HCT116 (cell line): Measurements from ENCODE around the gene LIX1. TPM values are rescaled to one million over a fixed set of nuclear protein-coding genes. Genes with fewer than 3 reads are reported as not detected.
A peak's percentile ranks its signal among the peaks of the same experiment; 100 is the strongest.

Source experiments
- ATAC-seq: fragments of 200-7000 bp; cut with Tn5 transposase; 2 replicates; pipeline ENCODE4 v1.9.1; 2020; ENCODE audit warnings: mild to moderate bottlenecking, moderate library complexity
- BruUV-seq: library from RNA; stranded (reverse); fragments of 400-500 nt; replicated peaks from 2 replicates; lab custom pipeline; 2021; lab: Mats Ljungman, UMichigan
- CTCF ChIA-PET: fragments of 300-600 bp; sonication (Branson Sonifier 250); formaldehyde crosslinking; loops from one replicate; lab custom pipeline; 2021; ENCODE audit warnings: antibody characterized with exemption; lab: Charles Lee
- POLR2A ChIA-PET: fragments of 300-600, 350-600 bp; sonication (Branson Sonifier 250); formaldehyde crosslinking; loops from one replicate; lab custom pipeline; 2021; ENCODE audit warnings: antibody characterized with exemption; lab: Charles Lee
- RAD21 ChIA-PET, 2 experiments: fragments of 300-600 bp; sonication (Branson Sonifier 250); formaldehyde crosslinking; loops; one replicate each; lab custom pipeline; 2023; ENCODE audit warnings: low total read pairs in 2 of 2; ENCODE audit not compliant: uncharacterized antibody in 2 of 2, unreplicated experiment in 2 of 2, low non-redundant PET in 1 of 2; lab: Charles Lee
- DNase-seq: peaks from one replicate; pipeline ENCODE4 v3.0.0-alpha.2; 2010; ENCODE audit warnings: low read depth, low spot score
- H2AFZ ChIP-seq: fragments of 200-600 bp; shearing (Covaris generic), sonication (generic); 2 replicates; pipeline ENCODE4 v1.6.1; 2017; ENCODE audit warnings: low read depth, mixed run types, mixed read lengths, antibody characterized with exemption, low read length; ENCODE audit not compliant: poor library complexity, severe bottlenecking
- H3K27ac ChIP-seq: 2 replicates; pipeline ENCODE4 v1.5.1; 2012; ENCODE audit warnings: low read depth, low read length
- H3K27me3 ChIP-seq: fragments of 200-600 bp; sonication (generic); 2 replicates; pipeline ENCODE4 v1.6.1; 2016; ENCODE audit warnings: mixed run types, low read length, mixed read lengths; ENCODE audit not compliant: insufficient read depth
- H3K36me3 ChIP-seq, 2 experiments: fragments of 200-500 bp in 1 of 2; fragments of 200-600 bp in 1 of 2; sonication (Bioruptor generic) in 1 of 2; sonication (generic) in 1 of 2; 2 replicates each; pipeline versions ENCODE4 v1.5.1 to v1.6.1; 2014 to 2016; ENCODE audit warnings: low read length in 2 of 2, inconsistent platforms in 1 of 2, mixed read lengths in 1 of 2, mixed run types in 1 of 2; ENCODE audit not compliant: insufficient read depth in 2 of 2, control insufficient read depth in 1 of 2
- H3K4me1 ChIP-seq, 2 experiments: fragments of 200-600 bp in 1 of 2; sonication (generic) in 1 of 2; 2 replicates each; pipeline versions ENCODE4 v1.5.1 to v1.6.1; 2012 to 2017; ENCODE audit warnings: low read length in 2 of 2, inconsistent platforms in 1 of 2, mild to moderate bottlenecking in 1 of 2, mixed read lengths in 1 of 2, mixed run types in 1 of 2, moderate library complexity in 1 of 2; ENCODE audit not compliant: insufficient read depth in 2 of 2, control insufficient read depth in 1 of 2
- H3K4me2 ChIP-seq: fragments of 200-600 bp; sonication (generic); 2 replicates; pipeline ENCODE4 v1.6.1; 2017; ENCODE audit warnings: mixed run types, low read length, mixed read lengths
- H3K4me3 ChIP-seq, 2 experiments: fragments of 200-600 bp in 1 of 2; sonication (generic) in 1 of 2; replicated peaks in 1 of 2; 2 replicates each; pipeline ENCODE4 v1.5.1; 2011 to 2016; ENCODE audit warnings: low read length in 2 of 2, control low read depth in 1 of 2, low read depth in 1 of 2, mild to moderate bottlenecking in 1 of 2, mixed read lengths in 1 of 2, mixed run types in 1 of 2
- H3K79me2 ChIP-seq: fragments of 200-600 bp; sonication (generic); 2 replicates; pipeline ENCODE4 v1.6.1; 2017; ENCODE audit warnings: mild to moderate bottlenecking, mixed run types, low read length, moderate library complexity, mixed read lengths; ENCODE audit not compliant: insufficient read depth
- H3K9ac ChIP-seq: fragments of 200-600 bp; sonication (generic); 2 replicates; pipeline ENCODE4 v1.6.1; 2016; ENCODE audit warnings: low read length, mixed read lengths
- H3K9me2 ChIP-seq: fragments of 200-600 bp; sonication (generic), shearing (Covaris generic); 2 replicates; pipeline ENCODE4 v1.6.1; 2017; ENCODE audit warnings: mixed run types, mild to moderate bottlenecking, moderate library complexity; ENCODE audit not compliant: insufficient read depth
- H3K9me3 ChIP-seq, 2 experiments: fragments of 200-500 bp in 1 of 2; fragments of 200-600 bp in 1 of 2; sonication (Bioruptor generic) in 1 of 2; sonication (generic) in 1 of 2; 2 replicates each; pipeline ENCODE4 v1.6.1; 2014 to 2017; ENCODE audit warnings: low read length in 2 of 2, mixed read lengths in 2 of 2, inconsistent platforms in 1 of 2, low read depth in 1 of 2, mild to moderate bottlenecking in 1 of 2, mixed run types in 1 of 2, moderate library complexity in 1 of 2; ENCODE audit not compliant: control insufficient read depth in 1 of 2, insufficient read depth in 1 of 2
- H4K20me1 ChIP-seq: fragments of 200-600 bp; sonication (generic), shearing (Covaris generic); 2 replicates; pipeline ENCODE4 v1.6.1; 2017; ENCODE audit warnings: mixed run types, mild to moderate bottlenecking, moderate library complexity; ENCODE audit not compliant: insufficient read depth
- CBX3 ChIP-seq: IDR thresholded peaks from 2 replicates; pipeline ENCODE4 v1.6.1; 2012; ENCODE audit warnings: low read depth
- CTCF ChIP-seq, 3 experiments: fragments of 200-600 bp in 1 of 3; sonication (generic) in 1 of 3; IDR thresholded peaks in 2 of 3; conservative IDR thresholded peaks in 1 of 3; 2 replicates each; pipeline ENCODE4 v1.5.1; 2012 to 2017; ENCODE audit warnings: low read depth in 2 of 3, low read length in 2 of 3, antibody characterized with exemption in 1 of 3, borderline replicate concordance in 1 of 3, control low read depth in 1 of 3, mild to moderate bottlenecking in 1 of 3, mixed read lengths in 1 of 3, mixed run types in 1 of 3, moderate library complexity in 1 of 3; ENCODE audit not compliant: insufficient read depth in 1 of 3
- EGR1 ChIP-seq: IDR thresholded peaks from 2 replicates; pipeline ENCODE4 v1.6.1; 2012; ENCODE audit warnings: low read depth
- ELF1 ChIP-seq: IDR thresholded peaks from 2 replicates; pipeline ENCODE4 v1.6.1; 2012; ENCODE audit warnings: low read depth, borderline replicate concordance
- EZH2phosphoT487 ChIP-seq: fragments of 200-600 bp; IDR thresholded peaks from 2 replicates; pipeline ENCODE4 v1.6.1; 2018; ENCODE audit warnings: antibody characterized with exemption, borderline replicate concordance
- POLR2A ChIP-seq: IDR thresholded peaks from 2 replicates; pipeline ENCODE4 v1.7.0; 2011; ENCODE audit warnings: borderline replicate concordance; ENCODE audit not compliant: insufficient read depth, insufficient read length; ENCODE audit errors: extremely low read depth
- RAD21 ChIP-seq: IDR thresholded peaks from 2 replicates; pipeline ENCODE4 v1.6.1; 2012; ENCODE audit warnings: low read depth, mild to moderate bottlenecking
- SRF ChIP-seq: IDR thresholded peaks from 2 replicates; pipeline ENCODE4 v1.6.1; 2012; ENCODE audit warnings: low read depth
- TCF7L2 ChIP-seq: IDR thresholded peaks from 2 replicates; pipeline ENCODE4 v1.7.0; 2011; ENCODE audit warnings: borderline replicate concordance, inconsistent platforms; ENCODE audit not compliant: insufficient read depth, insufficient read length; ENCODE audit errors: extremely low read depth
- YY1 ChIP-seq: IDR thresholded peaks from 2 replicates; pipeline ENCODE4 v1.6.1; 2011; ENCODE audit warnings: low read length, low read depth, moderate library complexity, mild to moderate bottlenecking; ENCODE audit not compliant: insufficient replicate concordance; ENCODE audit errors: extremely low read depth
- ZFX ChIP-seq: fragments of 450-650 bp; IDR thresholded peaks from 2 replicates; pipeline ENCODE4 v1.6.1; 2017
- intact Hi-C: fragments of 100-400 bp; cut with micrococcal nuclease; formaldehyde crosslinking; loops from 2 replicates; pipeline ENCODE4 v1.10.0; 2022
- total RNA-seq: library from RNA; stranded (reverse); gene quantifications from one replicate; pipeline ENCODE4 v1.2.1, GENCODE V29; 2021; ENCODE audit not compliant: unreplicated experiment

The LIX1 gene
- total RNA-seq, 1 experiment from 2014 or later: not detected

- H3K9me2 ChIP-seq: no peaks in the 10 kb centered on the region
- peak overlapping the region; percentile 75 for H3K27ac ChIP-seq
- H3K4me3 ChIP-seq: peak overlapping the region; percentile 96
- H3K9me3 ChIP-seq: no peaks in the 10 kb centered on the region
- TF ChIP-seq SRF (no peak), ZFX (no peak), RAD21 (no peak), YY1 (no peak), TCF7L2 (no peak), EGR1 (no peak), ELF1 (no peak), EZH2phosphoT487 (no peak), CBX3 (no peak), POLR2A (no peak), CTCF (IDR thresholded peaks at IDR 0.05 in 2 of 3, conservative IDR thresholded peaks at IDR 0.05 in 1 of 3; ENCODE audit: borderline replicate concordance in 1 of 3, insufficient read depth in 1 of 3, low read depth in 2 of 3, low read length in 2 of 3) (no peak)
- H4K20me1 ChIP-seq: peaks cover 4% of the 10 kb centered on the region; the same call in 1 of the 2 replicates
- peaks cover 6 to 18% of the 10 kb centered on the region in 2 experiments for H3K4me1 ChIP-seq
- peaks cover 40% of the 10 kb centered on the region for H3K79me2 ChIP-seq
- BruUV-seq: TSS peak; percentile 88
- peak overlapping the region; percentile 96 for H2AFZ ChIP-seq
- peak overlapping the region; percentile 83 for H3K9ac ChIP-seq
- H3K4me2 ChIP-seq: peak overlapping the region; percentile 87
- H3K27me3 ChIP-seq: no peaks in the 10 kb centered on the region
- DNase-seq: no peak
- ATAC-seq: no peak
- H3K36me3 ChIP-seq: peaks cover 10 to 13% of the 10 kb centered on the region in 2 experiments; a peak in 3 of 4 replicates
- ChIA-PET CTCF (no interaction called here), RAD21 (no interaction called here), POLR2A (interaction anchor here (0.6 kb wide), 1 partner anchor 1732 kb away, joined by 5 read pairs; no protein-coding TSS in a partner anchor)
- intact Hi-C loops: loop anchor here (2.0 kb wide), 1 partner anchor 1590 kb away; the partner anchor contains the start of gene RGMB
Observed at GRCh38 chr5:97182571-97183099, 40.2 kb upstream of the LIX1 start.
